PC-9 (cell line): Measurements from ENCODE around the gene NFAM1. TPM values are rescaled to one million over a fixed set of nuclear protein-coding genes. Genes with fewer than 3 reads are reported as not detected.

ENCODE experiments used
- BruUV-seq: library from RNA; stranded (reverse); fragments of 400-500 nt; replicated peaks from 2 replicates; lab custom pipeline; 2021; lab: Mats Ljungman, UMichigan
- CTCF ChIA-PET: fragments of 300-600 bp; sonication (Branson Sonifier 250); formaldehyde crosslinking; loops from one replicate; lab custom pipeline; 2022; ENCODE audit warnings: antibody characterized with exemption; lab: Charles Lee
- POLR2A ChIA-PET: fragments of 300-600 bp; sonication (Branson Sonifier 250); formaldehyde crosslinking; loops from one replicate; lab custom pipeline; 2022; ENCODE audit warnings: antibody characterized with exemption; ENCODE audit not compliant: unreplicated experiment; lab: Charles Lee
- DNase-seq, 2 experiments: peaks; one replicate each; pipeline versions ENCODE4 v3.0.0 to v3.0.0-alpha.2; 2015 to 2022; ENCODE audit warnings: mixed read lengths in 1 of 2
- H2AFZ ChIP-seq: fragments of 200-600 bp; sonication (generic); 2 replicates; pipeline ENCODE4 v1.8.1; 2017; ENCODE audit warnings: antibody characterized with exemption
- H3F3A ChIP-seq: fragments of 200-600 bp; sonication (generic); 2 replicates; pipeline ENCODE4 v1.8.1; 2017; ENCODE audit warnings: antibody characterized with exemption, mild to moderate bottlenecking, low read depth; ENCODE audit not compliant: insufficient read depth
- H3K27ac ChIP-seq: fragments of 200-600 bp; sonication (generic); 2 replicates; pipeline ENCODE4 v1.6.1; 2016; ENCODE audit warnings: mixed run types
- H3K27me3 ChIP-seq: fragments of 200-600 bp; sonication (generic); 2 replicates; pipeline ENCODE4 v1.6.1; 2016; ENCODE audit warnings: low read depth, mixed run types; ENCODE audit not compliant: insufficient read depth
- H3K36me3 ChIP-seq: fragments of 200-600 bp; sonication (generic); 2 replicates; pipeline ENCODE4 v1.6.1; 2016; ENCODE audit warnings: low read depth, mixed run types
- H3K4me1 ChIP-seq: fragments of 200-600 bp; sonication (generic); replicated peaks from 2 replicates; pipeline ENCODE4 v1.6.1; 2016; ENCODE audit warnings: mixed run types; ENCODE audit not compliant: insufficient read depth
- H3K4me2 ChIP-seq: fragments of 200-600 bp; sonication (generic); 2 replicates; pipeline ENCODE4 v1.6.1; 2017; ENCODE audit warnings: mixed run types
- H3K4me3 ChIP-seq: fragments of 200-600 bp; sonication (generic); 2 replicates; pipeline ENCODE4 v1.6.1; 2016; ENCODE audit warnings: mixed run types
- H3K79me2 ChIP-seq: fragments of 200-600 bp; sonication (generic); 2 replicates; pipeline ENCODE4 v1.6.1; 2017; ENCODE audit warnings: low read depth, mixed run types
- H3K9me2 ChIP-seq: fragments of 200-600 bp; sonication (generic); 2 replicates; pipeline ENCODE4 v1.8.1; 2017; ENCODE audit warnings: mild to moderate bottlenecking; ENCODE audit not compliant: insufficient read depth
- H3K9me3 ChIP-seq: fragments of 200-600 bp; sonication (generic); 2 replicates; pipeline ENCODE4 v1.8.1; 2016; ENCODE audit warnings: low read depth; ENCODE audit not compliant: insufficient read depth
- H4K20me1 ChIP-seq: fragments of 200-600 bp; sonication (generic); 2 replicates; pipeline ENCODE4 v1.8.1; 2017; ENCODE audit not compliant: insufficient read depth
- CTCF ChIP-seq: fragments of 200-600 bp; sonication (generic); conservative IDR thresholded peaks from 2 replicates; pipeline ENCODE4 v1.6.1; 2017; ENCODE audit warnings: mixed run types, antibody characterized with exemption, mild to moderate bottlenecking, moderate library complexity
- EZH2 ChIP-seq: fragments of 200-600 bp; sonication (generic); IDR thresholded peaks from 2 replicates; pipeline ENCODE4 v1.8.0; 2017; ENCODE audit warnings: antibody characterized with exemption, low read depth
- intact Hi-C: fragments of 100-400 bp; cut with micrococcal nuclease; formaldehyde crosslinking; loops from one replicate; pipeline ENCODE4 v1.10.0; 2022; ENCODE audit not compliant: unreplicated experiment
- total RNA-seq: library from RNA; stranded (reverse); gene quantifications from 2 replicates; pipeline ENCODE4 v1.2.3, GENCODE V29; 2021

Gene NFAM1
- total RNA-seq, 1 experiment from 2014 or later = not detected

GRCh38 chr22:42430528-42431125 is 1.6 kb downstream of the NFAM1 start:
- no peak overlapping the region for H3K27ac ChIP-seq
- ChIA-PET CTCF (interaction anchor here (1.1 kb wide), 1 partner anchor 56 kb away, joined by 12 read pairs; no protein-coding TSS in a partner anchor), POLR2A (interaction anchor here (0.6 kb wide), 1 partner anchor 804 kb away, joined by 5 read pairs; no protein-coding TSS in a partner anchor)
- no peaks in the 10 kb centered on the region for H3K36me3 ChIP-seq
- H3K27me3 ChIP-seq = peaks cover 47% of the 10 kb centered on the region
- H2AFZ ChIP-seq = no peak overlapping the region
- no peaks in the 10 kb centered on the region for H3K79me2 ChIP-seq
- H3K4me3 ChIP-seq = no peak overlapping the region
- H4K20me1 ChIP-seq = no peaks in the 10 kb centered on the region
- no TSS peak for BruUV-seq
- DNase-seq = no peak
- H3K4me2 ChIP-seq = no peak overlapping the region
- TF ChIP-seq EZH2 (no peak), CTCF (no peak)
- H3K9me2 ChIP-seq = no peaks in the 10 kb centered on the region
- H3F3A ChIP-seq = no peaks in the 10 kb centered on the region
- no peaks in the 10 kb centered on the region for H3K9me3 ChIP-seq
- intact Hi-C loops = loop anchor here (10.0 kb wide), 1 partner anchor 116 kb away; no protein-coding TSS in a partner anchor
- H3K4me1 ChIP-seq = no peaks in the 10 kb centered on the region

- Histone ChIP-seq H4K20me1 (no peaks in the 10 kb centered on the region), H3K27ac (no peak overlapping the region), H3K4me2 (no peak overlapping the region), H3K9me2 (no peaks in the 10 kb centered on the region), H3K9me3 (no peaks in the 10 kb centered on the region), H3K4me3 (no peak overlapping the region), H2AFZ (no peak overlapping the region), H3F3A (no peaks in the 10 kb centered on the region), H3K79me2 (no peaks in the 10 kb centered on the region), H3K36me3 (no peaks in the 10 kb centered on the region), H3K4me1 (no peaks in the 10 kb centered on the region), H3K27me3 (peaks cover 52% of the 10 kb centered on the region)
- ChIA-PET CTCF (no interaction called here), POLR2A (interaction anchor here (0.6 kb wide), 1 partner anchor 338 kb away, joined by 3 read pairs; the partner anchor contains the start of gene NDUFA6)
- intact Hi-C loops = no loop called here
- BruUV-seq = no TSS peak
- TF ChIP-seq CTCF = no peak
- TF ChIP-seq EZH2 = no peak
- DNase-seq = no peak
Measured at GRCh38 chr22:42428760-42429159, 3.4 kb downstream of the NFAM1 start.

GRCh38 chr22:42428025-42428424 is 4.2 kb downstream of the NFAM1 start:
- Histone ChIP-seq H3K27me3 (peaks cover 45% of the 10 kb centered on the region), H3F3A (no peaks in the 10 kb centered on the region), H3K27ac (no peak overlapping the region), H3K79me2 (no peaks in the 10 kb centered on the region), H2AFZ (no peak overlapping the region), H3K4me3 (no peak overlapping the region), H3K36me3 (no peaks in the 10 kb centered on the region), H3K9me2 (no peaks in the 10 kb centered on the region), H3K9me3 (no peaks in the 10 kb centered on the region), H3K4me1 (no peaks in the 10 kb centered on the region), H3K4me2 (no peak overlapping the region), H4K20me1 (no peaks in the 10 kb centered on the region)
- CTCF ChIA-PET = no interaction called here
- TF ChIP-seq EZH2 = no peak
- TF ChIP-seq CTCF = no peak
- intact Hi-C loops = no loop called here
- no peak for DNase-seq
- no TSS peak for BruUV-seq
- POLR2A ChIA-PET = no interaction called here
